K562 (cell line): ENCODE measurements around the gene GYS1. TPM values are rescaled to one million over a fixed set of nuclear protein-coding genes. Genes with fewer than 3 reads are reported as not detected.
A peak's percentile ranks its signal among the peaks of the same experiment; 100 is the strongest.

Source experiments
- BRF1 ChIP-seq: IDR thresholded peaks from 3 replicates; pipeline ENCODE4 v1.6.1; 2011; ENCODE audit warnings: borderline replicate concordance, mild to moderate bottlenecking; ENCODE audit not compliant: insufficient read length; ENCODE audit errors: extremely low read depth
- ELK1 ChIP-seq: sonication (generic); formaldehyde crosslinking; IDR thresholded peaks from 2 replicates; pipeline ENCODE4 v1.8.1; 2022; ENCODE audit warnings: missing genetic modification reagents
- FIP1L1 ChIP-seq: fragments of 200-400 bp; formaldehyde crosslinking; IDR thresholded peaks from 2 replicates; pipeline ENCODE4 v1.6.1; 2018; ENCODE audit warnings: mild to moderate bottlenecking, low read depth, low read length; ENCODE audit not compliant: poor library complexity, severe bottlenecking
- GABPB1 ChIP-seq: sonication (generic); formaldehyde crosslinking; IDR thresholded peaks from 2 replicates; pipeline ENCODE4 v1.8.0; 2022; ENCODE audit warnings: mild to moderate bottlenecking, missing genetic modification reagents
- HEY1 ChIP-seq: fragments of 250-450 bp; sonication (Bioruptor Pico); IDR thresholded peaks from 2 replicates; pipeline ENCODE4 v1.5.0; 2020; ENCODE audit warnings: mild to moderate bottlenecking, moderate library complexity, borderline replicate concordance
- MAZ ChIP-seq, 2 experiments: fragments of 450-650 bp in 1 of 2; sonication (generic) in 1 of 2; formaldehyde crosslinking; IDR thresholded peaks in 1 of 2; conservative IDR thresholded peaks in 1 of 2; 2 replicates each; pipeline versions ENCODE4 v1.4.0 to v1.5.0; 2020; ENCODE audit warnings: mild to moderate bottlenecking in 1 of 2, missing genetic modification reagents in 1 of 2
- MLLT1 ChIP-seq, 2 experiments: fragments of 450-650 bp; IDR thresholded peaks; 2 replicates each; pipeline ENCODE4 v1.6.1; 2016
- MYNN ChIP-seq, 2 experiments: sonication (generic); formaldehyde crosslinking in 1 of 2; IDR thresholded peaks; 2 replicates each; pipeline versions ENCODE4 v1.5.0 to v1.6.1; 2016 to 2020; ENCODE audit warnings: antibody characterized with exemption in 1 of 2, missing genetic modification reagents in 1 of 2
- NR4A1 ChIP-seq, 2 experiments: fragments of 250-450 bp in 1 of 2; fragments of 450-650 bp in 1 of 2; sonication (Bioruptor Pico) in 1 of 2; IDR thresholded peaks; 2 replicates each; pipeline versions ENCODE4 v1.4.0 to v1.6.1; 2016 to 2020; ENCODE audit warnings: mild to moderate bottlenecking in 2 of 2, missing compliant biosample characterization in 1 of 2, missing genetic modification characterization in 1 of 2, moderate library complexity in 1 of 2
- POLR2AphosphoS5 ChIP-seq: IDR thresholded peaks from 2 replicates; pipeline ENCODE4 v1.6.1; 2011; ENCODE audit warnings: mild to moderate bottlenecking, low read depth, low read length, moderate library complexity; ENCODE audit not compliant: control insufficient read depth, insufficient read depth
- SMAD1 ChIP-seq: fragments of 150-350 bp; IDR thresholded peaks from 2 replicates; pipeline ENCODE4 v1.6.1; 2014; ENCODE audit warnings: low read length, low read depth; ENCODE audit not compliant: partially characterized antibody
- SMARCE1 ChIP-seq: fragments of 450-650 bp; IDR thresholded peaks from 2 replicates; pipeline ENCODE4 v1.7.1; 2016; ENCODE audit warnings: mild to moderate bottlenecking
- SOX6 ChIP-seq: fragments of 450-650 bp; IDR thresholded peaks from 2 replicates; pipeline ENCODE4 v1.6.1; 2014; ENCODE audit warnings: mild to moderate bottlenecking
- SP2 ChIP-seq: IDR thresholded peaks from 2 replicates; pipeline ENCODE4 v1.6.1; 2011; ENCODE audit warnings: mild to moderate bottlenecking, low read depth, low read length, moderate library complexity; ENCODE audit not compliant: poor library complexity, severe bottlenecking; ENCODE audit errors: extremely low read depth
- ZBTB12 ChIP-seq: fragments of 250-450 bp; sonication (Bioruptor Pico); IDR thresholded peaks from 2 replicates; pipeline ENCODE4 v1.4.0; 2020
- ZNF41 ChIP-seq: fragments of 250-450 bp; sonication (Bioruptor Pico); conservative IDR thresholded peaks from 2 replicates; pipeline ENCODE4 v1.4.0; 2020; ENCODE audit warnings: mild to moderate bottlenecking
- polyA plus RNA-seq, 8 experiments: library from polyadenylated mRNA; depleted of rRNA in 4 of 8; stranded (reverse) in 5 of 8; unstranded in 3 of 8; fragments of >200 nt; fragmentation: Nextera tagmentation in 2 of 8; fragmentation: Illumina TruSeq in 1 of 8; extraction: Ambion mirVana in 2 of 8; extraction: Trizol in 1 of 8; gene quantifications; 2 replicates each; pipeline versions ENCODE4 v1.2.1 to v1.2.3, GENCODE V29; 2011 to 2014; ENCODE audit warnings: inconsistent platforms in 1 of 8, missing spikeins in 1 of 8
- total RNA-seq, 7 experiments: library from RNA; depleted of rRNA in 6 of 7; stranded (reverse); fragments of >200 nt in 6 of 7; fragmentation: Illumina TruSeq in 2 of 7; extraction: Trizol in 2 of 7; gene quantifications; 2 replicates each; pipeline versions ENCODE4 v1.2.1 to v1.2.3, GENCODE V29; 2011 to 2021; ENCODE audit warnings: low replicate concordance in 1 of 7

The GYS1 gene
- total and polyA plus RNA-seq, 9 of the 15 experiments (the other 6 are each of a cell fraction or from before 2014, with no cell fraction given) = 1.9 to 31.1 (median 15.2) TPM

GRCh38 chr19:48966541-48967345 is 26.4 kb downstream of the GYS1 start (continued):
- TF ChIP-seq MLLT1 (IDR thresholded peaks at IDR 0.05) = peak; percentile 8 to 87; a peak in 2 of 4 replicates
- TF ChIP-seq GABPB1 (CRISPR knock-in tag) = no peak
- no peak for TF ChIP-seq SMARCE1
- TF ChIP-seq POLR2AphosphoS5 = peak; percentile 62
- no peak for TF ChIP-seq MYNN (IDR thresholded peaks at IDR 0.05)
- no peak for TF ChIP-seq MYNN (CRISPR knock-in tag; IDR thresholded peaks at IDR 0.05)
- TF ChIP-seq ZBTB12 (CRISPR knock-in tag) = no peak
- TF ChIP-seq MAZ (CRISPR knock-in tag; conservative IDR thresholded peaks at IDR 0.05 in 1 of 2, IDR thresholded peaks at IDR 0.05 in 1 of 2) = no peak; a peak in 1 of 4 replicates
- no peak for TF ChIP-seq NR4A1 (CRISPR knock-in tag; IDR thresholded peaks at IDR 0.05)
- no peak for TF ChIP-seq NR4A1 (tag; IDR thresholded peaks at IDR 0.05)
- no peak; the same call in 1 of the 2 replicates for TF ChIP-seq ZNF41
- no peak for TF ChIP-seq FIP1L1
- no peak for TF ChIP-seq BRF1
- 0 out of 2 replicates have a peak, but pooled peaks have one; percentile 14 for TF ChIP-seq HEY1 (CRISPR knock-in tag)
- TF ChIP-seq ELK1 (CRISPR knock-in tag) = no peak
- peak; percentile 25 for TF ChIP-seq SMAD1
- no peak for TF ChIP-seq SOX6
- TF ChIP-seq SP2 = no peak
- TF ChIP-seq, all 486 proteins: peak for 69
